ENCODE measurements around the gene IFNA14.
"Not testable (repeated sequence)": the region's sequence is repeated elsewhere in the genome, so short reads cannot be mapped to it uniquely, and the experiment has no call there.

The IFNA14 gene

GRCh38 chr9:21239911-21240310 is at the start of gene IFNA14:
IFNA14 (minus strand) TSS chr9:21240005; CDS start chr9:21239935, 70 bp downstream.
- DNase-seq: no peak

- DNase-seq: peak in 1 of 2 experiments; percentile 1
Measured at GRCh38 chr9:21287280-21287679, 47.5 kb upstream of the IFNA14 start.

GRCh38 chr9:21286659-21287058 is 46.9 kb upstream of the IFNA14 start:
- DNase-seq: peak in 1 of 2 experiments; percentile 0

GRCh38 chr9:21286099-21286498 is 46.3 kb upstream of the IFNA14 start:
- no peak for DNase-seq

- DNase-seq: no peak
Measured at GRCh38 chr9:21281275-21281674, 41.5 kb upstream of the IFNA14 start.

- no peak for DNase-seq
Measured at GRCh38 chr9:21268347-21268657, 28.5 kb upstream of the IFNA14 start.

GRCh38 chr9:21267485-21268346 is 27.9 kb upstream of the IFNA14 start:
- peak; percentile 6 to 24 for DNase-seq

GRCh38 chr9:21266733-21267484 is 27.1 kb upstream of the IFNA14 start:
- DNase-seq: no peak

GRCh38 chr9:21265421-21266189 is 25.8 kb upstream of the IFNA14 start:
- no peak for DNase-seq

- DNase-seq: no peak
Measured at GRCh38 chr9:21255538-21256212, 15.9 kb upstream of the IFNA14 start.

GRCh38 chr9:21252721-21253547 is 13.1 kb upstream of the IFNA14 start:
- DNase-seq: peak; percentile 67 to 85

- no peak for DNase-seq
Measured at GRCh38 chr9:21251638-21252037, 11.8 kb upstream of the IFNA14 start.

- DNase-seq: no peak
Measured at GRCh38 chr9:21251190-21251589, 11.4 kb upstream of the IFNA14 start.

- no peak for DNase-seq
Measured at GRCh38 chr9:21244836-21245235, 5.0 kb upstream of the IFNA14 start.

GRCh38 chr9:21236360-21236714 is 3.5 kb downstream of the IFNA14 start:
- not testable (repeated sequence) for DNase-seq

- DNase-seq: peak; percentile 70 to 83
Measured at GRCh38 chr9:21235468-21236359, 4.1 kb downstream of the IFNA14 start.

- DNase-seq: no peak
Measured at GRCh38 chr9:21234153-21234687, 5.6 kb downstream of the IFNA14 start.

GRCh38 chr9:21233258-21233657 is 6.5 kb downstream of the IFNA14 start:
- DNase-seq: no peak

- no peak for DNase-seq
Measured at GRCh38 chr9:21228122-21228521, 11.7 kb downstream of the IFNA14 start, which contains the start of gene IFNA17. IFNA17 (minus strand) TSS chr9:21228222; CDS start chr9:21228173, 49 bp downstream.

GRCh38 chr9:21217211-21217610 is 22.6 kb downstream of the IFNA14 start, which contains the start of gene IFNA16:
IFNA16 (minus strand) TSS chr9:21217311; CDS start chr9:21217305, 6 bp downstream.
- DNase-seq: not testable (repeated sequence)
